IPS-NIHi11 (cell line): ENCODE measurements around the gene ANKRD44.

ENCODE experiments used
- DNase-seq: peaks from one replicate; pipeline ENCODE4 v3.0.0; 2012; ENCODE audit warnings: mixed read lengths, low spot score

The ANKRD44 gene

GRCh38 chr2:197144183-197144582 lies 166.4 kb downstream of the ANKRD44 start:
- no peak for DNase-seq

- no peak for DNase-seq
Measured at GRCh38 chr2:197141702-197142473, 168.7 kb downstream of the ANKRD44 start.

- no peak for DNase-seq
Measured at GRCh38 chr2:197140045-197140444, 170.5 kb downstream of the ANKRD44 start.

- no peak for DNase-seq
Measured at GRCh38 chr2:197138506-197138905, 172.1 kb downstream of the ANKRD44 start.

GRCh38 chr2:197137826-197138477 lies 172.6 kb downstream of the ANKRD44 start:
- DNase-seq = no peak

- no peak for DNase-seq
Measured at GRCh38 chr2:197137231-197137630, 173.3 kb downstream of the ANKRD44 start.

GRCh38 chr2:197136452-197136851 lies 174.1 kb downstream of the ANKRD44 start:
- no peak for DNase-seq

- DNase-seq = no peak
Measured at GRCh38 chr2:197135806-197136205, 174.8 kb downstream of the ANKRD44 start.

- no peak for DNase-seq
Measured at GRCh38 chr2:197134206-197134605, 176.4 kb downstream of the ANKRD44 start.

- DNase-seq = no peak
Measured at GRCh38 chr2:197131558-197131855, 179.1 kb downstream of the ANKRD44 start.

- no peak for DNase-seq
Measured at GRCh38 chr2:197130318-197130717, 180.3 kb downstream of the ANKRD44 start.

- DNase-seq = no peak
Measured at GRCh38 chr2:197128897-197129296, 181.7 kb downstream of the ANKRD44 start.

- DNase-seq = no peak
Measured at GRCh38 chr2:197128126-197128525, 182.5 kb downstream of the ANKRD44 start.

GRCh38 chr2:197126630-197127352 lies 183.8 kb downstream of the ANKRD44 start:
- no peak for DNase-seq

- DNase-seq = no peak
Measured at GRCh38 chr2:197124639-197125390, 185.8 kb downstream of the ANKRD44 start.

GRCh38 chr2:197122821-197123220 lies 187.8 kb downstream of the ANKRD44 start:
- DNase-seq = no peak

GRCh38 chr2:197121756-197122385 lies 188.7 kb downstream of the ANKRD44 start:
- no peak for DNase-seq

- no peak for DNase-seq
Measured at GRCh38 chr2:197121255-197121654, 189.3 kb downstream of the ANKRD44 start.

- no peak for DNase-seq
Measured at GRCh38 chr2:197116306-197116879, 194.2 kb downstream of the ANKRD44 start.

GRCh38 chr2:197115325-197115724 lies 195.3 kb downstream of the ANKRD44 start:
- no peak for DNase-seq

GRCh38 chr2:197113275-197113711 lies 197.3 kb downstream of the ANKRD44 start:
- DNase-seq = no peak

- no peak for DNase-seq
Measured at GRCh38 chr2:197109326-197109725, 201.3 kb downstream of the ANKRD44 start.
